RPMI8226 (cell line): Measurements from ENCODE around the gene C9orf50.
A peak's percentile ranks its signal among the peaks of the same experiment; 100 is the strongest.
"Not testable (repeated sequence)": the region's sequence is repeated elsewhere in the genome, so short reads cannot be mapped to it uniquely, and the experiment has no call there.

Experiments used
- DNase-seq: peaks from one replicate; pipeline ENCODE4 v3.0.0-alpha.2; 2015

The C9orf50 gene

DNA sequence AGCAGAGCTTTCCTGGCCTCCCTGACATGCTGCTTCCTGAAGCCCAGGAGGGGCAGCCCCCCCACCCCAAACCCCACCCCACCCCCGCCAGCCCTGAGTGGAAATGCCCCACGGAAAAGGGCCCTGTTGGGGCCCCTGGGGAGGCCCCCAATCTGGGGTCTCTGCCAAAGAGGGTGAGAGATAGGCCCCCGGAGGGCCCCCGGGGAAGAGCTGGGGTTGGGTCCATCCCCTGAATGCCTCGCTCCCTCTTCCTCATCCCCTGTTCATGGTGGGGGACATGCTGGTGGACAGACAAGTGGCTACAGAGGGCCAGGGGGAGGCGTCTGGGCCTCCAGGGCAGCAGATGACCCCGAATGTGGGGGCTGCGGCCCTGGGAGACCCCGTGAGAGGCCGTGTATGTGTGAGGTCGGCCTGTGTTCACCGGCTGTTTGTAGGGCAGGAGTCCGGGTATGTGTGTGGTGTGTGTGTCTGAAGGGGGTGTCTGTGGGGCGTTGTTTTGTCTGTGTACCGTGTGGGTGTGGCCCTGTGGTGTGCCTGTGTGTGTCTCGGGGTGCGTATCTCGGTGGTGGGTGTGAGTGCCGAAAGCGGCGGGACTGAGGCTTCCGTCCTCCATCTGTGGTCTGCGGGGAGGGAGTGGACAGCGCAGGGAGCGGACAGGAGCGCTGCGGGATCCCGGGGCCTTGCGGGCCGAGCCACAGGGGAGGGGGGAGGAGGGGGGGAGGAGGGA is 11.3 kb downstream of the C9orf50 start:
- no peak for DNase-seq

DNA sequence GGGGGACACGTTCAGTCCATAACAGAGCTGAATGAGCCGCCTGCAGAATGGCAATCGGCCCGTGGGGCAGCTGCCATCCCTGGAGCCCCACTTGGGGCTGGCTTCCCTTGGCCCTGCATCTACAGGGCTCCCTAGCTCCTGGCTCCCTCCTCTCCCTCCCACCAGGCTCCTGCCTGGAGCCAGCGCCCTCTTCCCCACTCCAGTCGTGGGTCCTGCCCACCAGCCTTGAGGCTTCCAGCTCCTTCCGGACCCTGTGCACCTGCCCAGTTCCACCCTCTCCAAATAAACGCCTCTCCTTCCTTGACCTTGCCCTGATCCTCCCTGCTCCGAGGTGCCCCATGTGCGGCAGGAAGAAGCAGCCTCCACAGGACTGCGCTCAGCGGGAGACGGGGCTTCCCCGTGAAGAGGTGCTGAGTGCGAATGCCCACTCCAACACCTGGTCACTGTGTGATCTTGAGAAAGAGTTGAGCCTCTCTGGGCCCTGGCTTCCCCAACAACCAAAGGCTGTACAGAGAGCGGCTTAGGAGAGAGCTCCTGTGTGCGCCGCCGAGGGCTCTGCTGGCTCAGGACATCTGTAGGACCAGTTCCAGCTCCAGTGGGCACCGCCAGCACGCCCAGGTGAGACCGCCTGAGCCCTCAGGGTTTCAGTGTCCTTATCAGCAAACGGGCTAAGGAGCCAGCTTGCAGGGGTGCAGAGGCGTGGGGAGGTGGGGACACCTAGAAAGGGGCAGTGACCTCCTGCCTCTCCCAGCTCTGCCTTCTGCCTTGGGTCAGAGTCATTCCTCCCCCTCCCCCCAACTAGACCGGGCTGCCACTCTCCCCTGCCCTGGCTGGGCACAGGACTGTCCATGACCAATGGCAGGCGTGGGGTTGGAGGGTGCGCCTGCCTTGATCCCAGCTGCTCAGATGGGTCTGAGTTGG is 12.1 kb downstream of the C9orf50 start:
- no peak for DNase-seq

DNA sequence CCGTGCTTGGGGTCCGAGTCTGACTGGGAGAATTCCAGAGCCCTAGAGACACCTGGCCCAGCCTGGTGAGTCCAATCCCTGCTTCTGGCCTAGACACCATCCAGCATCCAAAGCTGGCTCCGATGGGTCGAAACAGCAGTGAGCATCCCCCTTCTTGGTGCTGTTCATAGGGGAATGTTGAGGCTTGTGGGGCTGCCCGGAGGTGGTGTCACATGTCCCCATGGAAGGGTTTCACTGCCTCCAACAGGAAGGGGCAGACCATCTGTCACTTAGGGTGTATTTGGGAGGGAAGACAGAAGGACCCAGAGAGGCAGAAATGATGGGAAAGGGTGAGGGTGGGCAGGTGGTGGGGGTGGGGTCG is 13.9 kb downstream of the C9orf50 start:
- no peak for DNase-seq

DNA sequence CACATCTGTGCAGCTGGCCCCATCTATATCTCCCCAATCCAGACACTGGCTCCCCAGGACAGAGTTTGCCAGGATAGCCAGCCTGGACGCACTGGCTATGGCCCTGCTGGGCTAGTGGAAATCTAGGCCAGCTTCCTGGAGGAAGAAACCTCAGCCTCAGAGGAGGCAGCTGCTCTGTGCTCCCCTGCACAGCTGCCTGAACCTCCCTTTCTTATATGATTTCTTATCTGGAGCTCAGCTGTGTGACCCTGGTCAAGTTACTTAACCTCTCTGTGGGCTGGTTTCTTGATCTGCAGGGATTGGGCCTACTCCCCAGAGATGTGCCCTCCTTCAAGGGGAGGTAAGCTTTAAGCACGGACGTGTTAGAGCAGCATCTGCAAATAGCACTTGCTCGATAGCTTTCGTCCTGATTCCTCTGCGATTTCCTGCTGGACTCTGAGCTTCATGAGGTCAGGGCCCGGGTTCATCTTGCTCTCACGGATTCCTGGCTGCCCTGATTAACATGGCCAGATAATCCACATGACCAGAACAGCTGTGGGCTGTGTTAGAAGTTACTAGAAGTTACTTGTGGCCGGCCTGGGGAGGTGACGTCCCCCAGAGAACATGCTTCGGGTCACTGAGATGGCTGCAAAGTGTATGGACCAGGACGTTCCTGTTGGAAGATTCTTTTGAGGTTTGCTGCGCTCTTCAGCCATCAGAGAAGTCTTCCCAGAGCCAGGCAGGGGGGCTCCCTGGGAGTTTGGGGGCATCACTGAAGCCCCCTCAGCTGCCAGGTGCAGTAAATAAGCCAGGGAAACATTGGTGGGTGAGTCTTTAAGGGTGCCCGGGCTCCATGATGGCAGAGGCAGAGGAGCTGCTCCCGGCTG is 14.5 kb downstream of the C9orf50 start:
- no peak for DNase-seq

GRCh38 chr9:129604766-129605163 is 16.1 kb downstream of the C9orf50 start:
- peak; percentile 40 for DNase-seq

DNA sequence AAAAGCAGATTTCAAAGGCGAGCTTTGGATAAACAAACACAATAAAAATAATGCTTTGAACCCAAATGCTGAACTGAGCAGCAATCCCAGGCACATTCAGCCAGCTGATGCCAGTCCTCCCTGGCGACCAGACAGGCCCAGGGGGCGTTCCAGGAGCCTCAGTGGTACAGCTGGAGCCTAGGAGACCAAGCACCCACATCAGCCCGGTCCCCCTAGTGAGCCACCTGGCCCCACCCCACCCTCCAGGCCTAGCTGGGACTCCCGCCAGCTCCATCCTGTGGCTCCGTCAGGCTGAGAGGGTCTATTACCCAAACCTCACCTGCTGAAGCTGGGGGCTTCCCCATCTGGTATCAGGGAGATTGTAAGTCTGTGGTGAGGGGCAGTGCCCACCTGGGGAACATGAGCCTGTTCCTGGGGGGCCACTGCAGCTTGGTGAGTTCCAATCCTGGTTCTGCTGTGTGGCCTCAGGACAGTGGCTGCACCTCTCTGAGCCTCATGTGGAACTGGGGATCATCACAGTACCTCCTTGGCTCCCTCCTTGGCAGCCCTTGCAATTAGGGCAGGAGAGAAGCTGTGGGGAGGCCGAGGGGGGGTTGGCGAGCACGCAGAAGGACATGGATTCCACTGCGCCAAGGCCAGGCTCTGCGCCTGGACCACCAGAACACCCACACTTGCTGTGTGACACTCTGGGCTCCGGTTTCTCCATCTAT is 16.7 kb downstream of the C9orf50 start:
- no peak for DNase-seq

GRCh38 chr9:129602598-129603415 is 18.1 kb downstream of the C9orf50 start:
- no peak for DNase-seq

GRCh38 chr9:129601082-129601674 is 19.7 kb downstream of the C9orf50 start:
- DNase-seq = no peak

- DNase-seq = no peak
These were observed 22.8 kb downstream of the C9orf50 start for GRCh38 chr9:129598089-129598596.

DNA sequence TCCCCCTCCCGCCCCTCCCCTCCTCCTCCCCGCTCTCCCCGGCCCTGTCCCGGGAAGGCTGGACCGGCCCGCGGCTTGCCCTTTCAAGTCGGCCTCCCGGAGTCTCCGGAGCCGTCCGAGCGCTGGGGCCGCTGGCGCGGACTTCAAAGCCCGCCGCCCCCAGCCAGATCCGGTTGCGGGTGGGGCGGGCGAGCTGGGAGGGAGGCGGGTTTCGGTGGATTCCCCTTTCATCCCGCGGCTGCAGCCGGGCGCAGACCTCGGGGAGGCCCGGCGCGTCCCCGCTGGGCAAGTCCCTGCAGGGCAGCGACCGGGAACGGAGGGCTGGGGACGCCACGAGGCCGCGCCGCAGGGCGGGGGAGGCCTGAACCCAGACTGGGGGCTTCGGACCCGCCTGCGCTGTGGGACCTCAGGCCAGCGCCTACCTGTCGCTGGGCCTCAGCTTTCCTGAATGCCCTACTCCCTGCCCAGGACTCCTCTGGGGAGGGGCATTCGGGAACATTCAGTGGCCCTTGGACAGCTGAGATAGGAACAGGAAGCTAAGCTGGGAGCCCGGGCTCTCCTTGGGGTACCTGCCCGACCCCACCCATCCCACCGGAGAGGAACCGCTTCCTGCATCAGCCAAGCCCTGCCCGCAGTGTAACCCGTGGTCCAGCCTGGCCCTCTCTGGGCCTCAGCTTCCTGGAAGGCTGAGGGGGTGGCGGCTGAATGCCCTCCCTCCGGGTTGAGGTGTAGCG is 23.4 kb downstream of the C9orf50 start:
- no peak for DNase-seq

- DNase-seq = no peak
These were observed 24.2 kb downstream of the C9orf50 start for GRCh38 chr9:129596541-129597331.

- DNase-seq = peak; percentile 46
These were observed 24.9 kb downstream of the C9orf50 start for GRCh38 chr9:129595903-129596540.

DNA sequence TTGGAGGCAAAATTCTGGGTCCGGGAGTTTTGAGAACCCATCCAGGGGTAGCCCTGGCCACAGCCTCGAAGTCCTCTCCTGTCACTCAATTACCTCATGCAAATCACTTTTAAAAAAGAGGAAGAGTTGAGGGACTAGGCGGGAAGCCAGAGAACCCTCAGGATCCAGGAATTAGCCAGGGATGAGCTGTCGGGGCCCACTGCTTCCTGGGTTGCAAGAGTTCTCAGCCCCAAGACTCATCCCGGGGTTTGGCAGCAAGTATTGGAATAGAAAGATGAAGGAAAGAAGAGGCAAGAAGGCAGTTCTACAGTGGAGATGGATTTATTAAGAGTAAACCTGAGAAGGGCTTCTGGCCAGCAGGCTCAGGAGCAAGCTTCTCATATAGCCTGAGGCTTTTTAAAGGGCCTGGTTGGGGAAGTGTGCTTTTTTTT is 25.6 kb downstream of the C9orf50 start:
- peak; percentile 65 for DNase-seq

- DNase-seq = no peak
These were observed 26.3 kb downstream of the C9orf50 start for GRCh38 chr9:129594632-129595031.

GRCh38 chr9:129592790-129593189 is 28.1 kb downstream of the C9orf50 start:
- DNase-seq = not testable (repeated sequence)

GRCh38 chr9:129591916-129592315 is 29.0 kb downstream of the C9orf50 start:
- DNase-seq = no peak

- DNase-seq = no peak
These were observed 30.4 kb downstream of the C9orf50 start for GRCh38 chr9:129590466-129590865.

- no peak for DNase-seq
These were observed 33.2 kb downstream of the C9orf50 start for GRCh38 chr9:129587487-129588262.
